B cell (primary cell): ENCODE measurements around the gene SPOCK1. TPM values are rescaled to one million over a fixed set of nuclear protein-coding genes. Genes with fewer than 3 reads are reported as not detected.

Source experiments
- ATAC-seq: fragments of 200-7000 bp; cut with Tn5 transposase; one replicate; pipeline ENCODE4 v1.10.0; 2021; ENCODE audit warnings: low read depth, mild to moderate bottlenecking, moderate number of reproducible peaks, moderate library complexity
- CTCF ChIA-PET: fragments of 350-600 bp; sonication (Branson Sonifier 250); formaldehyde crosslinking; loops from one replicate; lab custom pipeline; 2021; ENCODE audit warnings: antibody characterized with exemption, inconsistent platforms; lab: Charles Lee
- POLR2A ChIA-PET: fragments of 350-600 bp; sonication (Branson Sonifier 250); formaldehyde crosslinking; loops from one replicate; lab custom pipeline; 2021; ENCODE audit warnings: antibody characterized with exemption; lab: Charles Lee
- DNase-seq: peaks from one replicate; pipeline ENCODE4 v3.0.0; 2013
- H2AFZ ChIP-seq: 2 replicates; pipeline ENCODE4 v1.6.1; 2012; ENCODE audit warnings: mild to moderate bottlenecking, low read depth, low read length; ENCODE audit not compliant: insufficient read depth, poor library complexity, severe bottlenecking
- H3K27ac ChIP-seq, 2 donors: 1 replicate in 1 of 2; 2 replicates in 1 of 2; pipeline ENCODE4 v1.5.1; 2012 to 2013; ENCODE audit warnings: low read length in 2 of 2, mild to moderate bottlenecking in 2 of 2, moderate library complexity in 1 of 2
- H3K27me3 ChIP-seq, 4 experiments: fragments of 200-600 bp in 1 of 4; sonication (generic) in 1 of 4; replicated peaks in 1 of 4; 1 replicate in 2 of 4; 2 replicates in 2 of 4; pipeline versions ENCODE4 v1.6.1 to v1.7.0; 2013 to 2016; ENCODE audit warnings: low read length in 3 of 4, mild to moderate bottlenecking in 2 of 4, mixed read lengths in 1 of 4, moderate library complexity in 1 of 4; ENCODE audit not compliant: insufficient read depth in 4 of 4, control insufficient read depth in 3 of 4; ENCODE audit errors: control extremely low read depth in 1 of 4
- H3K36me3 ChIP-seq, 2 experiments: replicated peaks in 1 of 2; 1 replicate in 1 of 2; 2 replicates in 1 of 2; pipeline versions ENCODE4 v1.6.1 to v1.7.1; 2013; ENCODE audit warnings: low read length in 1 of 2; ENCODE audit not compliant: insufficient read depth in 2 of 2, control insufficient read depth in 1 of 2; ENCODE audit errors: control extremely low read depth in 1 of 2, extremely low read depth in 1 of 2
- H3K4me1 ChIP-seq, 2 donors: fragments of 200-600 bp in 1 of 2; sonication (generic) in 1 of 2; 1 replicate in 1 of 2; 2 replicates in 1 of 2; pipeline versions ENCODE4 v1.5.1 to v1.6.1; 2013 to 2017; ENCODE audit warnings: low read length in 2 of 2; ENCODE audit not compliant: control insufficient read depth in 2 of 2, insufficient read depth in 2 of 2
- H3K4me2 ChIP-seq: replicated peaks from 2 replicates; pipeline ENCODE3; 2012; ENCODE audit warnings: mild to moderate bottlenecking, low read depth, low read length; ENCODE audit not compliant: poor library complexity, severe bottlenecking
- H3K4me3 ChIP-seq, 5 experiments: fragments of 200-600 bp in 1 of 5; sonication (generic) in 1 of 5; 1 replicate in 3 of 5; 2 replicates in 2 of 5; pipeline versions ENCODE4 v1.5.1 to v1.7.0; 2011 to 2016; ENCODE audit warnings: low read length in 4 of 5, mild to moderate bottlenecking in 4 of 5, low read depth in 2 of 5, control low read depth in 1 of 5, moderate library complexity in 1 of 5; ENCODE audit not compliant: insufficient read depth in 1 of 5; ENCODE audit errors: control extremely low read depth in 1 of 5, extremely low read depth in 1 of 5
- H3K79me2 ChIP-seq: fragments of 200-600 bp; sonication (generic); one replicate; pipeline ENCODE4 v1.6.0; 2016; ENCODE audit warnings: low read length; ENCODE audit not compliant: control insufficient read depth, insufficient read depth
- H3K9ac ChIP-seq: fragments of 200-600 bp; sonication (generic); 2 replicates; pipeline ENCODE4 v1.6.1; 2017; ENCODE audit warnings: mild to moderate bottlenecking, low read length, moderate library complexity
- H3K9me3 ChIP-seq, 3 donors: one replicate each; pipeline versions ENCODE4 v1.6.1 to v1.7.1; 2013; ENCODE audit warnings: low read length in 2 of 3; ENCODE audit not compliant: control insufficient read depth in 2 of 3, insufficient read depth in 1 of 3; ENCODE audit errors: control extremely low read depth in 1 of 3
- H4K20me1 ChIP-seq: 2 replicates; pipeline ENCODE4 v1.6.0; 2012; ENCODE audit warnings: mild to moderate bottlenecking, low read length; ENCODE audit not compliant: insufficient read depth, control insufficient read depth, poor library complexity, severe bottlenecking
- H3K27ac Mint-ChIP-seq: one replicate; pipeline ENCODE4 v1.8.0; 2021; ENCODE audit warnings: mixed read lengths
- H3K27me3 Mint-ChIP-seq: one replicate; pipeline ENCODE4 v1.8.0; 2021; ENCODE audit warnings: mixed read lengths
- H3K4me1 Mint-ChIP-seq: one replicate; pipeline ENCODE4 v1.8.0; 2021; ENCODE audit warnings: mixed read lengths
- H3K4me3 Mint-ChIP-seq: one replicate; pipeline ENCODE4 v1.8.0; 2021; ENCODE audit warnings: mixed read lengths
- H3K9me3 Mint-ChIP-seq: one replicate; pipeline ENCODE4 v1.8.0; 2022; ENCODE audit warnings: mixed read lengths; ENCODE audit not compliant: insufficient read depth
- EZH2 ChIP-seq: IDR thresholded peaks from 2 replicates; pipeline ENCODE4 v1.6.1; 2012; ENCODE audit warnings: borderline replicate concordance, low read depth, mild to moderate bottlenecking, moderate library complexity, low read length; ENCODE audit not compliant: insufficient read depth, poor library complexity, severe bottlenecking
- WGBS: methylation state at CpG from one replicate; pipeline ENCODE4 v1.1.5; 2013; ENCODE audit warnings: missing lambda C conversion rate; ENCODE audit not compliant: insufficient coverage; 5-methylcytosine and 5-hydroxymethylcytosine counted together
- intact Hi-C: fragments of 100-400 bp; cut with micrococcal nuclease; formaldehyde crosslinking; loops from one replicate; pipeline ENCODE4 v1.10.0; 2022
- polyA plus RNA-seq: library from polyadenylated mRNA; depleted of rRNA; stranded (reverse); fragments of >200 nt; gene quantifications from 2 replicates; pipeline ENCODE4 v1.2.3, GENCODE V29; 2012
- total RNA-seq, 2 donors: library from RNA; stranded (reverse); fragments of 120-200 nt in 1 of 2; gene quantifications; 1 replicate in 1 of 2; 2 replicates in 1 of 2; pipeline versions ENCODE4 v1.2.3 to v1.2.4, GENCODE V29; 2013 to 2022
- TF ChIP-seq, protein P1 (sequence below): fragments of 200-600 bp; IDR thresholded peaks from one replicate; pipeline ENCODE4 v1.8.0; 2022; ENCODE audit warnings: antibody characterized with exemption, mild to moderate bottlenecking

SPOCK1 gene
- total and polyA plus RNA-seq, 2 donors (not counting 1 experiment from before 2014, with no cell fraction given), result not detected

DNA sequence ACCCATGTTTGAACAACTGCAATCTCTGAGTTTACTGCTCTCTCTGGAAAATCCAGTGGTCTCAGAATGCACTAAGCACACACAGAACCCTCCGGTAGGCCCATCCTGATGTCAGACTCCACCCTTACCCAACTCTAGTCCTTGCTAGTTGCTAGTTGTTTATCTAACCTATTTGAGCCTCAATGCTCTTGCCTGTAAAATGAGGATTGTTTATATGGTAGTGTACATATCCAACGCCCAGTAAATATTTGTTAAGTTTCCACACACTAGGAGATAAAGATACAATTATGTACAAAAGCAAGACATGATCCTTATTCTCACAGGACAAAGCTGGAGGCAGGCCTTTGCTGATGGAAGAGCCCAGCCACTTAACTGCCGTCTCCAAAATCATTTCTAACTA lies 192.2 kb downstream of the SPOCK1 start:
- ATAC-seq, result no peak
- Mint-ChIP-seq H3K27me3 (peaks cover 9% of the 10 kb centered on the region), H3K27ac (no peak overlapping the region), H3K9me3 (no peaks in the 10 kb centered on the region), H3K4me3 (no peak overlapping the region), H3K4me1 (no peaks in the 10 kb centered on the region)
- no peaks in the 10 kb centered on the region for H3K9me3 ChIP-seq
- H3K79me2 ChIP-seq, result no peaks in the 10 kb centered on the region
- H3K27ac ChIP-seq, result no peak overlapping the region
- intact Hi-C loops, result no loop called here
- H4K20me1 ChIP-seq, result no peaks in the 10 kb centered on the region
- H3K27me3 ChIP-seq, result no peaks in the 10 kb centered on the region
- ChIA-PET CTCF (interaction anchor here (1.5 kb wide), 1 partner anchor 13 kb away, joined by 4 read pairs; no protein-coding TSS in a partner anchor), POLR2A (no interaction called here)
- WGBS, result 91% methylated on average over 1 of the region's 3 CpGs
- no peaks in the 10 kb centered on the region for H3K36me3 ChIP-seq
- no peak overlapping the region for H3K4me2 ChIP-seq
- no peak for DNase-seq
- H3K4me3 ChIP-seq, result no peak overlapping the region
- no peak overlapping the region for H2AFZ ChIP-seq
- no peak for TF ChIP-seq EZH2
- no peak overlapping the region for H3K9ac ChIP-seq
- no peaks in the 10 kb centered on the region for H3K4me1 ChIP-seq

DNA sequence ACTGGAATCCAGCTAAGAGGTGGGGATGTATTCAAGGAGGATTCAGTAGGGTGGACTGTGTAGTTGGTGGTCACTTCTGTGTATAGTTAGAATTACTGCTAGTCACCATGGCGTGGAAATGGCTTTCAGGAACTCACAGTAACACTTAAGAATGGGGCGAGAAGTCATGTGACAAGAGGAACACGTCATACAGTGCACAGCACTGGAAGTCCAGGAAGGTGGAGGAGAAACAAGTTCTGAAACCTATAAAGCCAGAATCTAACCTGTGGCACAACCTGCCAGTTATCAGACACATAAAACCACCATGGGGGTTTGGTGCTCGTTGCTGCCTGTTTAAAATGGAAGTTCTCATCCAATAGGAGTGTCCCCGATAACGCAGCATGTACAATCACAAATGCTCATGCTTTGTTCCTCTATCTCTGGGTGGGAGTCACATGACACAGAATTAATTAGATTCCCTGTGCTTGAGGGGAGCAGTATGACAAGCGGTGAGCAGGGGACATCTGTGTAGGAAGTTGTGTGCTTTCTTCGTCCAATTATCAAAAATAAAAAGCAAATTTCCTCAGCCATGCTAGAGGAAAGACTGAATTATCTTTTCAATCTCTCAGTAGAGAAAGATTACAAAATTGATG lies 193.0 kb downstream of the SPOCK1 start:
- no peak overlapping the region for H3K4me3 ChIP-seq
- H4K20me1 ChIP-seq, result no peaks in the 10 kb centered on the region
- H3K27ac ChIP-seq, result no peak overlapping the region
- H3K9ac ChIP-seq, result no peak overlapping the region
- H3K27ac Mint-ChIP-seq, result no peak overlapping the region
- no peaks in the 10 kb centered on the region for H3K27me3 ChIP-seq
- no peaks in the 10 kb centered on the region for H3K79me2 ChIP-seq
- H3K27me3 Mint-ChIP-seq, result peaks cover 9% of the 10 kb centered on the region
- H3K9me3 ChIP-seq, result no peaks in the 10 kb centered on the region
- TF ChIP-seq, protein P1, sequence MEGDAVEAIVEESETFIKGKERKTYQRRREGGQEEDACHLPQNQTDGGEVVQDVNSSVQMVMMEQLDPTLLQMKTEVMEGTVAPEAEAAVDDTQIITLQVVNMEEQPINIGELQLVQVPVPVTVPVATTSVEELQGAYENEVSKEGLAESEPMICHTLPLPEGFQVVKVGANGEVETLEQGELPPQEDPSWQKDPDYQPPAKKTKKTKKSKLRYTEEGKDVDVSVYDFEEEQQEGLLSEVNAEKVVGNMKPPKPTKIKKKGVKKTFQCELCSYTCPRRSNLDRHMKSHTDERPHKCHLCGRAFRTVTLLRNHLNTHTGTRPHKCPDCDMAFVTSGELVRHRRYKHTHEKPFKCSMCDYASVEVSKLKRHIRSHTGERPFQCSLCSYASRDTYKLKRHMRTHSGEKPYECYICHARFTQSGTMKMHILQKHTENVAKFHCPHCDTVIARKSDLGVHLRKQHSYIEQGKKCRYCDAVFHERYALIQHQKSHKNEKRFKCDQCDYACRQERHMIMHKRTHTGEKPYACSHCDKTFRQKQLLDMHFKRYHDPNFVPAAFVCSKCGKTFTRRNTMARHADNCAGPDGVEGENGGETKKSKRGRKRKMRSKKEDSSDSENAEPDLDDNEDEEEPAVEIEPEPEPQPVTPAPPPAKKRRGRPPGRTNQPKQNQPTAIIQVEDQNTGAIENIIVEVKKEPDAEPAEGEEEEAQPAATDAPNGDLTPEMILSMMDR, result no peak
- no peak for TF ChIP-seq EZH2
- no peaks in the 10 kb centered on the region for H3K4me1 Mint-ChIP-seq
- CTCF ChIA-PET, result interaction anchor here (1.5 kb wide), 1 partner anchor 14 kb away, joined by 4 read pairs; no protein-coding TSS in a partner anchor
- no peak overlapping the region for H2AFZ ChIP-seq
- no peaks in the 10 kb centered on the region for H3K36me3 ChIP-seq
- DNase-seq (no peak), ATAC-seq (no peak)
- H3K4me3 Mint-ChIP-seq, result no peak overlapping the region
- H3K4me1 ChIP-seq, result no peaks in the 10 kb centered on the region
- POLR2A ChIA-PET, result no interaction called here
- no peak overlapping the region for H3K4me2 ChIP-seq
- 75% methylated on average over 4 of the region's 8 CpGs for WGBS
- H3K9me3 Mint-ChIP-seq, result no peaks in the 10 kb centered on the region
- intact Hi-C loops, result no loop called here
